Astrocyte of the cerebellum (primary cell): ENCODE measurements around the gene TMEM236.

ENCODE experiments used
- DNase-seq: peaks from one replicate; pipeline ENCODE4 v3.0.0-alpha.2; 2011; ENCODE audit warnings: low read depth
- H3K4me3 ChIP-seq: 2 replicates; pipeline ENCODE4 v1.5.1; 2011; ENCODE audit warnings: mild to moderate bottlenecking, low read depth, low read length, moderate library complexity
- in situ Hi-C: cut with HindIII; loops from 2 replicates; pipeline ENCODE4 v1.10.0; 2017; ENCODE audit warnings: low sequenced_read_pairs
- TF ChIP-seq, protein P1 (sequence below): IDR thresholded peaks from 2 replicates; pipeline ENCODE4 v1.5.1; 2012; ENCODE audit warnings: low read length, low read depth, moderate library complexity, mild to moderate bottlenecking; ENCODE audit errors: missing control alignments

The TMEM236 gene

GRCh38 chr10:17740668-17741067 is 11.3 kb upstream of the TMEM236 start:
- in situ Hi-C loops: no loop called here
- H3K4me3 ChIP-seq: no peak overlapping the region
- TF ChIP-seq, protein P1, sequence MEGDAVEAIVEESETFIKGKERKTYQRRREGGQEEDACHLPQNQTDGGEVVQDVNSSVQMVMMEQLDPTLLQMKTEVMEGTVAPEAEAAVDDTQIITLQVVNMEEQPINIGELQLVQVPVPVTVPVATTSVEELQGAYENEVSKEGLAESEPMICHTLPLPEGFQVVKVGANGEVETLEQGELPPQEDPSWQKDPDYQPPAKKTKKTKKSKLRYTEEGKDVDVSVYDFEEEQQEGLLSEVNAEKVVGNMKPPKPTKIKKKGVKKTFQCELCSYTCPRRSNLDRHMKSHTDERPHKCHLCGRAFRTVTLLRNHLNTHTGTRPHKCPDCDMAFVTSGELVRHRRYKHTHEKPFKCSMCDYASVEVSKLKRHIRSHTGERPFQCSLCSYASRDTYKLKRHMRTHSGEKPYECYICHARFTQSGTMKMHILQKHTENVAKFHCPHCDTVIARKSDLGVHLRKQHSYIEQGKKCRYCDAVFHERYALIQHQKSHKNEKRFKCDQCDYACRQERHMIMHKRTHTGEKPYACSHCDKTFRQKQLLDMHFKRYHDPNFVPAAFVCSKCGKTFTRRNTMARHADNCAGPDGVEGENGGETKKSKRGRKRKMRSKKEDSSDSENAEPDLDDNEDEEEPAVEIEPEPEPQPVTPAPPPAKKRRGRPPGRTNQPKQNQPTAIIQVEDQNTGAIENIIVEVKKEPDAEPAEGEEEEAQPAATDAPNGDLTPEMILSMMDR: no peak
- no peak for DNase-seq

DNA sequence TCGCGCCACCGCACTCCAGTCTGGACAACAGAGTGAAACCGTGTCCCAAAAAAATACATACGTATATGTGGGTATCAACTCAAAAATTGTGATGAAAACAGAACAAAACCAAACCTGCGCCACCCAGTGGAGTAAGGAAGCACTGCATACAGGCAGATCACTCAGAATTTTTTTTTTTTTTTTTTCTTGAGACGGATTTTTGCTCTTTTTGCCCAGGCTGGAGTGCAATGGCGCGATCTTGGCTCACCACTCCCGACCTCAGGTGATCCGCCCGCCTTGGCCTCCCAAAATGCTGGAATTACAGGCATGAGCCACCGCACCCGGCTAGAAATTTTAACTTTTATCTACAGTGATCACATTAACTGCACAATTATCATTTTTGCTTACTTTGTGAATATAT is 9.1 kb upstream of the TMEM236 start:
- no peak overlapping the region for H3K4me3 ChIP-seq
- peak; percentile 39 for DNase-seq
- in situ Hi-C loops: no loop called here
- TF ChIP-seq, protein P1: peak; percentile 80

DNA sequence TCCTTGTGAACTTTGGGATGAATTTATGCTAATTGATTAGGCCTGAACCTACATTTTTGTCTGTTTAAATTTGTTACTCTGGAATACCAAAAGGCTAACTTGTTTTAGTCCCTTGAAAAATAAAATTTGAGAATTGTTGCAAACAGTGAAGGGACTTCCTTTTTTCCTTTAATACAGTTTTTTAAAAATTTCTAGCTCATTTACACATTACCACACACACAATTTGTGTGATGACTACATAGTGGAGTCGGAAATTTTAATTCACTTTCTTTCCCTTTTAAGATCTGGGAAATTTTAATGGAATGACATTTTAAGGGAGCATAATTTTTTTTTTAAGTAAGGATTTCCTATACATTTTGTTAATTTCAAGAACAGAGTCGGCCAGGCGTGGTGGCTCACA is 8.6 kb upstream of the TMEM236 start:
- TF ChIP-seq, protein P1: no peak
- no peak for DNase-seq
- in situ Hi-C loops: no loop called here
- no peak overlapping the region for H3K4me3 ChIP-seq

DNA sequence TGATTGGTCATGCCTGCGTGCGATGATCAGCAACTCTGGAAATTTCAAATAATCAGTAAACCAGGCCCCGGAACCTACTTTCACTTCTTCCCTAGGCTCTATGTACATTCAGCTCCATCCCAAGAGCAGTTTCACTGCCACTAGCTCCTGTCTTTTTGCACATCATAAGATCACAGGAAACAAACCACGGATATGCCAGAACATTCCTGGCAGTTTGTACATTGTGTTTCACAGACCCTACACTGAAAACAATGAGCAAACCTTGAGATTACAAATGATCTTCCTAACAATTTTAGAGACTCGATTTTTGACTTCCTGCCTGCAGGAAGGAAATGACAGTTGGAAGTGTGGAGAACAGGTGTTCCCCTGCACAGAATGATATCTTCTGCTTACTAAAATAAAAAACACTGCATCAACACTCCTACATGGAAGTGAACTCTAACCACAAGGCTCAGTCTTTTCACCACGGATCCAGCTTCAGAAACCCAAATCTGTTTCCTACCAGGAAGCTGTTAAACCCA is 7.6 kb upstream of the TMEM236 start:
- TF ChIP-seq, protein P1: no peak
- H3K4me3 ChIP-seq: no peak overlapping the region
- no peak for DNase-seq
- in situ Hi-C loops: no loop called here

DNA sequence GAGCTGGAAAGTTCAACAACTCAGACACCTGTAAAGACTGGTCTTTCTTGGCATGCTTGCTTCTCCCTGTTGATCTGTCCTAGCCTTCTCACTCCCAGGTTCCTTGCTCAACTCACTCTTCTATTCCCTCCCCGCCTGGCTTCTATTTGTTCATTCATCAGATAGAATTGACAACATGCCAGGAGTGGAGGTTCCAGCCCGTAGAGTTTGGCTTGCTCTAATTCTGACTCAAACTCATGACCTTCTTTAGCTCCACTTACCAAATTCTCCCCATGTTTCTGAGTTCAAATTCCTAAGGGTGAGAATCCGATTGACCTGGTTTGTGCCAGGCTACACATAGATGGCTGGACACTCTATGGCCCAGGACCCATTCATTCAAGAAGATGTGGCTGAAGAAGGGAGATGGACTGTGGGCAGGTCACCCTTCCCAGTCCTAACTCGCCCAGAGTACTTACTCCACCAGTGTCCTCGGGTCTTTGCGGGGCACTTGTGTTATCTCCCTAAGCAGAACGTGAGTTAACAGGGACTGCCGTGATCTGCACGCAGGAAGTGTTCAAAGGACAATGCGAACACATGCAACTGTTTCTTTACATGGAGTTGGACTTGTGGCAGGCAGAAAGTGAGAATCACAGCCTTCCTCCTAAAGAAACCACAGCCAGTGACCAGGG is 4.0 kb upstream of the TMEM236 start:
- H3K4me3 ChIP-seq: no peak overlapping the region
- in situ Hi-C loops: no loop called here
- TF ChIP-seq, protein P1: no peak
- no peak for DNase-seq

DNA sequence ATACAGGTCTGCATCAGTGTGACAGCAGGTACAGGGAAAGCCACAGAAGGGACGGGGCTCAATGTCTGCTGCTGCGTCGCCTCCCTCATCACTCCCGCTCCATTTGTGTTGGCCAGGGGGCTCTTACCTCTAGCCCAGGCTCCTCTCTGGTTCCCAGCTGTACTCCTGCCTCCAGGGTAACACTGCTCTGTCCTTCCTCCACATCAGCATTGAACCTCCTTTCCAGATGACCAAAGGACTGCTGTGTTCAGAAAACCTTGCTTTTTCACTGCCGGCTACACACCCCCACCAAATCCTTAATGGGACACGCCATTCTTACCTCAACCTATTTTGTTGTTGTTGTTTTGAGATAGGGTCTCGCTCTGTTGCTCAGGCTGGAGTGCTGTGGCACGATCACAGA is 2.1 kb upstream of the TMEM236 start:
- TF ChIP-seq, protein P1: no peak
- no peak overlapping the region for H3K4me3 ChIP-seq
- in situ Hi-C loops: no loop called here
- no peak for DNase-seq
